HG03457 (cell line): ENCODE measurements around the gene GLIPR1L1.

ENCODE experiments used
- ATAC-seq: cut with Tn5 transposase; IDR thresholded peaks from one replicate; pipeline ENCODE4 v1.9.1; 2021; ENCODE audit warnings: moderate number of reproducible peaks; ENCODE audit not compliant: unreplicated experiment

The GLIPR1L1 gene

DNA sequence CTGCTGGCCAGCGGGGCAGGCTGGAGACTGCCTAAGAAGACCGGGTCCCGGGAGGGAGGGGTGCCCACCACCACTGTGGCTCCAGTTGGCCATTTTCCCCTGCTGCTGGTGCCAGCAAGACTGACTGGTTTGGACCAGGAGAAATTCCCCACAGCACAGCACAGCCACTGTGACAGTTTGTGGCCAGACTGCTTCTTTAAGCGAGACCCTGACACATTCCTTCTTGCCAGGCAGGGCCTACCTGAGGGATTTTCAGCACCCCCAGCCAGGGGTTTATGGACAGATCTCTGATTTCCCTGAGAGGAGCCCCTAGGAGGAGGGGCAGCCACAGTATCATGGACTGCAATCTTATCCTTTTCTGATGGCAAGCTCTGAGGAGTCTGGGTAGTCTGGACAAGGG is 15.5 kb downstream of the GLIPR1L1 start:
- ATAC-seq: no peak

- no peak for ATAC-seq
Measured at GRCh38 chr12:75350413-75350812, 15.9 kb downstream of the GLIPR1L1 start.

DNA sequence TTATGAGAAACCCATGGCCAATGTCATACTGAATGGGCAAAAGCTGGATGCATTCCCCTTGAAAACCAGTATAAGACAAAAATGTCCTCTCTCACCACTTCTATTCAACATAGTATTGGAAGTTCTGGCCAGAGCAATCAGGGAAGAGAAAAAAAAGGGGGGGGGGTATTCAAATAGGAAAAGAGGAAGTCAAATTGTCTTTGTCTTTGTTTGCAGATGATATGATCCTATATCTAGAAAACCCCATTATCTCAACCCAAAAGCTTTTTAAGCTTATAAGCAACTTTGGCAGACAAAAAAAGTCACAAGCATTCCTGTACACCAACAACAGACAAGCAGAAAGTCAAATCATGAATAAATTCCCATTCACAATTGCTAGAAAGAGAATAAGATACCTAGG is 19.5 kb downstream of the GLIPR1L1 start:
- no peak for ATAC-seq

DNA sequence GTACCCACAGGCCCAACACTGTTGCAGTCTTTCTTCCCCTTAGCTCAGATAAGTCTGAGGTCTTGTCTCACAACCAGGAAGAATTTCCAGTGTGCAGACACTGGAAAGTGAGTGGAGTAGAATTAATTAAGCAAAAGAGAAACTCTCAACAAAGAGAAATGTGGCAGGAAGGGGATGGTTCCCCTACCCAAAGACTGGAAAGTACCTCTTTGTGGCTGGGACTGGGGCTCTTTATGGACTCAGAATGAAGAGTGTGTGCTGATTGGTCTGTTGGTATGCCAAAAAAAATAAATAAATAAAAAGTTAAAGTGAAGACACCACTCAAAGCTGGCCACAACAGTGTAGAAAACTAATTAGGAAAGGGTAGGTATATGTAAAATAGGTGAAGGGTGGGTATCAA is 26.4 kb downstream of the GLIPR1L1 start:
- peak; percentile 51 for ATAC-seq

DNA sequence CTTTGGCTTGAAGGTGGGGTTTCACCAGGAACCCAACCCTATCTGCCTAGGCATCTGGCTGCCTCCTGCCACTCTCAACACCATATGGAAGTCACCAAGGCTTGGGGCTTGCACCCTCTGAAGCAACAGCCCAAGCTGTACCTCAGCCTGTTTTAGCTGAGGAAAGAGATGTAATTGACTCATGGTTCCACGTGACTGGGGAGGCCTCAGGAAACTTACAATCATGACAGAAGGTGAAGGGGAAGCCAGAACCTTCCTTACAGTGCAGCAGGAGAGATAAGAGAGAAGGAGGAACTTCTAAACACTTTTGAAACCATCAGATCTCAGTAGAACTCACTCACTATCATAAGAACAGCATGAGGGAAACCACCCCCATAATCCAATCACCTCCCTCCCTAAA is 26.9 kb downstream of the GLIPR1L1 start:
- ATAC-seq: no peak

GRCh38 chr12:75364919-75365318 is 30.4 kb downstream of the GLIPR1L1 start:
- ATAC-seq: no peak

DNA sequence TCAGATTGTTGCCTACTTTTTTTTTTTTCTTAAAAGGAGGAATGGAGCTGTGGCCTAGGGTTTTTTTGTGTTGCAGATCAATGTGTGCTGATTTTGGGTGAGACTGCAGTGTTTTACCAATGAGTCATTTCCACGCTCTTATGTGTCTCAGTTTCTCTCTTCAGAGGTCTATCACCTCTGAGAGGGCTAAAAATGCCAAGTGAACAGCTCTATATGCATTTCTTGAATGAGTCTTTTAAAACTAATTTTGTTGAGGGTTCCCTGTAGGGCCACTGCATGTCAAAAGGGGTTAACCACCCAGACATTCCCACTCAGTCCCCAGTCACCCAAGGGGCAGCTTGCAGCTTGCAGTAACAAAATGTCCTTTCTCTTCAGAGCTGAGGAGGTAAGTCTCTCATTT is 32.2 kb downstream of the GLIPR1L1 start:
- ATAC-seq: no peak

- ATAC-seq: no peak
Measured at GRCh38 chr12:75374971-75375370, 40.5 kb downstream of the GLIPR1L1 start.

- ATAC-seq: no peak
Measured at GRCh38 chr12:75378354-75378753, 43.9 kb downstream of the GLIPR1L1 start.

DNA sequence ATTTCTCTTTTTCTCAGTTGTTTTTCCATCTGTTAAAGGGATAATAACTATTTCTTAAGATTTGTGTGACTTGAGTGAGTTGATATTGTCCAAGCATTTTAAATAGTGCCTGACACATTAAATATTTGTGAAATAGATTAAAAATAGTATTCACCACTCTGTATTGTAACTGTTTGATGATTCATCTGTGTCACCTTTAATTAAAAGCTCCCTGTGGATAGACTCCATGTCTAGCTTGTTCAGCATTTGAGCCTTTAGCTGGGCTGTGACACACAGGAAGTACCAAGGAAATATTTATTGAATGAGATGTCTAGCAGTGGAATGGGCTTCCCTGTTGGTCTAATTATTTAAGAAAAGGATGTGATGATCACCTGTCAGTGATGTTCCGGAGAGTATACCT is 54.6 kb downstream of the GLIPR1L1 start:
- no peak for ATAC-seq

GRCh38 chr12:75389706-75390105 is 55.2 kb downstream of the GLIPR1L1 start:
- ATAC-seq: no peak

DNA sequence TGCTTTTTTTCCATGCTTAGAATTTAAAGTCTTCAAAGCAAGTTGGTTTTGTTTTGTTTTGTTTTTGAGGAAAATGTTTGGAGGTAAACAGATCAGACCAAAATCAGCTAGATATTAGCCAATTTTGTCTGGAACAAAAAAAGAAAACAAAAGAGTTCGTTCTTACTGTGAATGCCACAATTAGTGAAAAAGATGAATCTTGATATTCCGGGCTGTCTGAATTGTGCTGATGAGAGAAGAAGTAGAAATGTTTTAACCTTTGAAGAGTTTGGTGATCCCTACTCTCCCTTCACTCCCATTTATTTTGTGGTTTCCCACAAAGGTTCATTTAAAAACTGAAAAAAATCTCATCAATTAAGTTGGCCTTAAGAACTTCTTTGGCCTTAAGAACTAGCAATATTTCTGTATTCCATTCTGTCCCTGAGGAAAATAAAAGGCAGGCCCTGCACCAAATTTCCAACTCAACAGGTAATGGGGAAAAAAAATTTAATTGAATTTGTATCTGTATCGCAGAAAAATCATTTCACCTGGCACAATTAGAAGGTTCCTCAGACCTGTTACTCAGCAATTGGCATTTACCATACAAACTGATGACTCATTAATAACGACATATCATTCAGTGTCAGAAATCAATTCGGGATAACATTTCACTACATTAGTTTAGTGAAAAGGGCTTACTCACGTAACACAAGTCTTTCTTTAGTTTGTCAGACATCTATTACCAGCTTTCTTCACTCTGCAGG is 55.9 kb downstream of the GLIPR1L1 start:
- ATAC-seq: peak; percentile 5

DNA sequence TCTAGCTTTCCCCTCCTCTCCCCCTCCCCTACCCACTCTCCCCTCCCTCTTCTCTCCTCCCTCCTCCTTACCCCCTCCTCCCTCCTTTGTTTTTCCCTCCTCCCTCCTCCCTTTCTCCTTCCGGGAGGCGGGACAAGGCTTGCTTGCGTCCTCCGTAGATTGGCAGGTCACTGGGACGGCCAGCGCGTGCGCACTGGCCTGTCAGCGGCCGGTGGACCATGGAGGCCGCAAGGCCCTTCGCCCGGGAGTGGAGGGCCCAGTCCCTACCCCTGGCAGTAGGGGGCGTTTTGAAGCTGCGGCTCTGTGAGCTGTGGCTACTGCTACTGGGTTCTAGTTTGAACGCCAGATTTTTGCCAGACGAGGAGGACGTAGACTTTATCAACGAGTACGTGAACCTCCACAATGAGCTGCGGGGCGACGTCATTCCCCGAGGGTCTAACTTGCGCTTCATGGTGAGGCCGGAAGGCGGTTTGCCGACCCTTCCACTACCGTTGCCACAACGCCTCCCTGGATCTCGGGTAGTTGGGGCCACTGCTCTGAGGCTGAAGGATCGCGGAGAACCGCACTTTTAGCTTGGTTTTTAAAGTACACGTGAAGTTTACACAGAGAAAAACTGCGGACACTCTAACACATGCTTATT is 56.5 kb downstream of the GLIPR1L1 start, which contains the start of gene GLIPR1L2:
TSS of gene GLIPR1L2 (plus strand) at position 191 of the 640 bp plus-strand sequence. CDS start at position 219, 28 bp downstream.
- peak; percentile 98 for ATAC-seq

DNA sequence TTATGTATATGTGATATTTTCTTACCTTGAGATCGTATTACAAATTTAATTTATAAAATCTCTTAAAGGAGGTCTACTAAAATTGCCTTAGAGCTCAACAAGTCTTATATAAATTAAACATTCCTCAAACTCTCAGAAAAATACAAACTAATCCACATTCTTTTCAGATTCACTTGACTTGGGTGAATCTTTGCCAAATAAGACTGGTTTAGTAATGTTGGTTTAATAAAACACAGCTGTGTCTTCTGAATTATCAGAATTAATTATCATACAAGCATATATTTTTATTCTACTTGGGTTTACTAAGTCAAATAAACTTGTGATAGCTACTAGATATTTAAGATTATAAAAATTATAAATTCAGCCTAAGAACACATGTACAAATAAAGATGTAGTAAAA is 69.8 kb downstream of the GLIPR1L1 start:
- ATAC-seq: no peak

DNA sequence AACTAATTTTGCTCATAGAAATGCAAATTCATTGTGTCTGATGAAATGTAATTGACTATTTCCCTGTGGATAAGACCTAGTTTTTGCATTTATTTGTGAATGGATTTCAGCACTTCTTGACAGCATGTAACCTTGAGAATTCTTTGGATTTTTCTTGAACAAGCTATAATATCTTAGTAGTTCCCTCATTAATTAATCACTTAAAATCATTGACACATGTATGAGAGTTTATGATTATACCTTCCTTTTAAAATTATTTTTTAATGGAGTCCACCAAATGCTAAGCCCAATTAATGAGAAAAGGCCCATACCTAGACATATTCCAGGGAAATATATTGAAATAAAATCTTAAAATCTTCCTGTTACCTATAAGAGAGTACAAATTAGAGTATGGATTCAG is 73.2 kb downstream of the GLIPR1L1 start:
- no peak for ATAC-seq

DNA sequence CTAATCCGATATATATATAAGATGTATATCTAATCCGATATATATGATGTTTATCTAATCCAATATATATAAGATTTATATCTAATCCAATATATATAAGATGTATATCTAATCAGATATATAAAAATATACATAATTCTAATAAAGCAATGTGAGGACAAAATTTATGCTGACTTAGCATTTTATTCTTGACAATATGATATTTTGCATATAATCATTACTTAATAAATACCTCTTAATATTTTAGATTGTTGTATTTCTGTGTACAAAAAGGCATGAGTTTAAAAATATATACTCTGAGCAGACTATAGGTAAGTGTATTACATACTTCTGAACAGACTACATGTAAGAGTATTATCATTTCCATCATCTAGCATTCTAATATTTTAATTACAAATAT is 75.4 kb downstream of the GLIPR1L1 start:
- ATAC-seq: no peak

DNA sequence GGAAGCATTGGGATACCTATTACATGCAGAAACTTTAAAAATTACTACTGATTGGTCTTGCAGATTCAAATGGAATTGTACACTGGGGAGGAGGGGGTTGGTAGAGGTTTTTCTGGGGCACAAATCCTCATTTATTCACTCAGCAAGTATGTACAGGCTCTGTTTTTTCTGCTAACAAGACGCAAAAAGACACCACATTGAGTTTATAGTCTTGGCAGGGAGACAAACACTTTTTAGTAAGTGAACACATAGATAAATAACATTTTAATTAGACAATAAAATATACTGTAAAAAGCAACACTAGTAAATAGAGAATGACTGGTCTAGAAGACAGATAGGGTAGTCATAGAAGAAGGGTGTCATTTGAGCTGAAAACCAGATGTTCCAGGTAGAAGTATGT is 80.2 kb downstream of the GLIPR1L1 start:
- no peak for ATAC-seq

DNA sequence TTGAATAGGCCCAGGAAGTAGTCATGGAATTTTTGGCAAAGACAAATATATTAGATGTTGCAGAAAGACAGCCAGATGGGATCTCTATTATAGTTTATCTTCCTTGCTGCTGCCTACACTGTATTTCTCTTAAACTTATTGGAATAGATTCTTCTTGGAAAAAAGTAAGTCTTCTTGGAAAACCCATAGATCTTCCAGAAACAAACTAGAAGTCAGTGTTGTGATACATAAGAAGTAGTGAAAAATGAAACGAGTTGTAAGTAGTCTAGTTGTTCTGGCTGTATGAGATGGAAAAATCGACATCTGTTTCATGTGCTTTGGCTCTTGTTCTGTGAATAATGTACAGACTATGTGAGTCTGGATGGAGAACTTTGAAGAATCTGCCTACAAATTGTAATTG is 85.4 kb downstream of the GLIPR1L1 start:
- no peak for ATAC-seq
